WTC11 (cell line): ENCODE data around the gene NLE1. TPM values are rescaled to one million over a fixed set of nuclear protein-coding genes. Genes with fewer than 3 reads are reported as not detected.
A peak's percentile ranks its signal among the peaks of the same experiment; 100 is the strongest.

Experiments
- ESRRA ChIP-seq: sonication (generic); formaldehyde crosslinking; IDR thresholded peaks from 2 replicates; pipeline ENCODE4 v1.8.1; 2022; ENCODE audit warnings: mild to moderate bottlenecking, missing genetic modification reagents, borderline replicate concordance
- GRHL2 ChIP-seq: fragments of 250-450 bp; sonication (Bioruptor Pico); IDR thresholded peaks from 2 replicates; pipeline ENCODE4 v1.8.0; 2022; ENCODE audit warnings: mild to moderate bottlenecking, moderate library complexity; ENCODE audit not compliant: insufficient replicate concordance, severe bottlenecking
- IRF2 ChIP-seq: sonication (generic); formaldehyde crosslinking; IDR thresholded peaks from 2 replicates; pipeline ENCODE4 v1.8.0; 2022; ENCODE audit warnings: low read depth, missing genetic modification reagents, borderline replicate concordance
- JUN ChIP-seq: sonication (generic); formaldehyde crosslinking; IDR thresholded peaks from 2 replicates; pipeline ENCODE4 v1.8.0; 2023; ENCODE audit warnings: mild to moderate bottlenecking, missing genetic modification reagents
- RORB ChIP-seq: fragments of 250-450 bp; sonication (Bioruptor Pico); IDR thresholded peaks from 2 replicates; pipeline ENCODE4 v1.9.0; 2021; ENCODE audit warnings: mild to moderate bottlenecking
- SMAD4 ChIP-seq: sonication (generic); formaldehyde crosslinking; IDR thresholded peaks from 2 replicates; pipeline ENCODE4 v1.8.0; 2022; ENCODE audit warnings: mild to moderate bottlenecking, missing genetic modification reagents
- TEAD1 ChIP-seq: sonication (generic); formaldehyde crosslinking; IDR thresholded peaks from 2 replicates; pipeline ENCODE4 v1.8.0; 2022; ENCODE audit warnings: mild to moderate bottlenecking, missing genetic modification reagents
- ZNF671 ChIP-seq: fragments of 250-450 bp; sonication (Bioruptor Pico); IDR thresholded peaks from 2 replicates; pipeline ENCODE4 v1.8.0; 2021; ENCODE audit warnings: mild to moderate bottlenecking
- total RNA-seq: library from RNA; stranded (reverse); gene quantifications from 3 replicates; pipeline ENCODE4 v1.2.3, GENCODE V29; 2021
- TF ChIP-seq, protein P1 (sequence below): sonication (generic); formaldehyde crosslinking; IDR thresholded peaks from 2 replicates; pipeline ENCODE4 v1.8.0; 2023; ENCODE audit warnings: mild to moderate bottlenecking, missing genetic modification reagents
- TF ChIP-seq, protein P2 (sequence below): sonication (generic); formaldehyde crosslinking; IDR thresholded peaks from 2 replicates; pipeline ENCODE4 v1.8.1; 2023; ENCODE audit warnings: mild to moderate bottlenecking, missing genetic modification reagents
- TF ChIP-seq, protein P3 (sequence below): fragments of 250-450 bp; sonication (Bioruptor Pico); IDR thresholded peaks from 2 replicates; pipeline ENCODE4 v1.9.0; 2021; ENCODE audit warnings: mild to moderate bottlenecking
- TF ChIP-seq, protein P4 (sequence below): sonication (generic); formaldehyde crosslinking; IDR thresholded peaks from 2 replicates; pipeline ENCODE4 v1.8.1; 2022; ENCODE audit warnings: low read depth, missing genetic modification reagents, borderline replicate concordance
- TF ChIP-seq, protein P5 (sequence below): sonication (generic); formaldehyde crosslinking; IDR thresholded peaks from 2 replicates; pipeline ENCODE4 v1.8.0; 2022; ENCODE audit warnings: mild to moderate bottlenecking, missing genetic modification reagents
- TF ChIP-seq, protein P6 (sequence below): sonication (generic); formaldehyde crosslinking; IDR thresholded peaks from 2 replicates; pipeline ENCODE4 v1.8.1; 2023; ENCODE audit warnings: mild to moderate bottlenecking, missing genetic modification reagents, borderline replicate concordance
- TF ChIP-seq, protein P7 (sequence below): sonication (generic); formaldehyde crosslinking; IDR thresholded peaks from 2 replicates; pipeline ENCODE4 v1.8.0; 2022; ENCODE audit warnings: missing genetic modification reagents
- TF ChIP-seq, protein P8 (sequence below): fragments of 250-450 bp; sonication (Bioruptor Pico); IDR thresholded peaks from 2 replicates; pipeline ENCODE4 v2.1.2; 2022; ENCODE audit warnings: mild to moderate bottlenecking, moderate library complexity
- TF ChIP-seq, protein P9 (sequence below): fragments of 250-450 bp; sonication (Bioruptor Pico); IDR thresholded peaks from 2 replicates; pipeline ENCODE4 v1.9.0; 2021; ENCODE audit warnings: moderate library complexity, mild to moderate bottlenecking, inconsistent platforms, borderline replicate concordance

NLE1 gene
- total RNA-seq, 1 experiment from 2014 or later: 52.2 TPM

DNA sequence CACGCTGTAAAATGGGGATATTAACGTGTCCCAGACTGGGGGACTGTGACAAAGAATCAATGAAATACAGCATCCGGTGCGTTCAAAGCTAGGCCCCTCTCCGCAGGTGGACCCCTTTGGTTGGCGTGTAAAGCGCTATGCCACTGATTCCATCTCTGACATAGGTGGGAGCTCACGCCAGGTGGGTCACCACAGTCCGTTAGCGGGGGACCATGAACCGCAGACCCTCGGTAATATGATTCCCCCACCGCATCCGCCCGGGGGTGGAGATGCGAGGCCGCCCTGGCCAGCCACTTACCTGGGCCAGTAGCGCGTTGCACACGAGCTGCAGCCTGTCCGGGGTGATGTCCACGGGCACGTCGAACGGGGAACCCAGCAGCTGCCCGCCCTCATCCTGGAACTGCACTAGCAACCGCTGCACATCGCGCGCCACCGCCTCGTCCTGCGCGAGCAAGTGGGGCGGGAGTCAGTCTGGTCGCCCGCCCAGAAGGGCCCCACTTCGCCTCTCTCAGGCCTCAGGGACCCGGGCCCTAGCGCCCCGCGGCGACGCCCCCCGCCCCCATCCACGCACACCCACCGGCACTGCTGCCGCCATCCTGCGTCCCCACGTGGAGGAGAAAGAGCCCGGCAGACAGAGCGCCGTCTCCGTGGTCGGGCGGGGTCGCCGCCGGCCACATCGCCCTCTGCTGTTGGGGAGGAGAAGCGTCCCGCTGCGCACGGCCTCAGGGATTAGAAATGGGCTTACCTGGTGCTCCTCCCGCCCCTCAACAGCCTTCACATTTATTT, at the start of gene NLE1 (continued):
- TF ChIP-seq, protein P1, sequence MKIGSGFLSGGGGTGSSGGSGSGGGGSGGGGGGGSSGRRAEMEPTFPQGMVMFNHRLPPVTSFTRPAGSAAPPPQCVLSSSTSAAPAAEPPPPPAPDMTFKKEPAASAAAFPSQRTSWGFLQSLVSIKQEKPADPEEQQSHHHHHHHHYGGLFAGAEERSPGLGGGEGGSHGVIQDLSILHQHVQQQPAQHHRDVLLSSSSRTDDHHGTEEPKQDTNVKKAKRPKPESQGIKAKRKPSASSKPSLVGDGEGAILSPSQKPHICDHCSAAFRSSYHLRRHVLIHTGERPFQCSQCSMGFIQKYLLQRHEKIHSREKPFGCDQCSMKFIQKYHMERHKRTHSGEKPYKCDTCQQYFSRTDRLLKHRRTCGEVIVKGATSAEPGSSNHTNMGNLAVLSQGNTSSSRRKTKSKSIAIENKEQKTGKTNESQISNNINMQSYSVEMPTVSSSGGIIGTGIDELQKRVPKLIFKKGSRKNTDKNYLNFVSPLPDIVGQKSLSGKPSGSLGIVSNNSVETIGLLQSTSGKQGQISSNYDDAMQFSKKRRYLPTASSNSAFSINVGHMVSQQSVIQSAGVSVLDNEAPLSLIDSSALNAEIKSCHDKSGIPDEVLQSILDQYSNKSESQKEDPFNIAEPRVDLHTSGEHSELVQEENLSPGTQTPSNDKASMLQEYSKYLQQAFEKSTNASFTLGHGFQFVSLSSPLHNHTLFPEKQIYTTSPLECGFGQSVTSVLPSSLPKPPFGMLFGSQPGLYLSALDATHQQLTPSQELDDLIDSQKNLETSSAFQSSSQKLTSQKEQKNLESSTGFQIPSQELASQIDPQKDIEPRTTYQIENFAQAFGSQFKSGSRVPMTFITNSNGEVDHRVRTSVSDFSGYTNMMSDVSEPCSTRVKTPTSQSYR (CRISPR knock-in tag): peak; percentile 80; the same call in 1 of the 2 replicates
- TF ChIP-seq, protein P2, sequence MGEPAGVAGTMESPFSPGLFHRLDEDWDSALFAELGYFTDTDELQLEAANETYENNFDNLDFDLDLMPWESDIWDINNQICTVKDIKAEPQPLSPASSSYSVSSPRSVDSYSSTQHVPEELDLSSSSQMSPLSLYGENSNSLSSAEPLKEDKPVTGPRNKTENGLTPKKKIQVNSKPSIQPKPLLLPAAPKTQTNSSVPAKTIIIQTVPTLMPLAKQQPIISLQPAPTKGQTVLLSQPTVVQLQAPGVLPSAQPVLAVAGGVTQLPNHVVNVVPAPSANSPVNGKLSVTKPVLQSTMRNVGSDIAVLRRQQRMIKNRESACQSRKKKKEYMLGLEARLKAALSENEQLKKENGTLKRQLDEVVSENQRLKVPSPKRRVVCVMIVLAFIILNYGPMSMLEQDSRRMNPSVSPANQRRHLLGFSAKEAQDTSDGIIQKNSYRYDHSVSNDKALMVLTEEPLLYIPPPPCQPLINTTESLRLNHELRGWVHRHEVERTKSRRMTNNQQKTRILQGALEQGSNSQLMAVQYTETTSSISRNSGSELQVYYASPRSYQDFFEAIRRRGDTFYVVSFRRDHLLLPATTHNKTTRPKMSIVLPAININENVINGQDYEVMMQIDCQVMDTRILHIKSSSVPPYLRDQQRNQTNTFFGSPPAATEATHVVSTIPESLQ (CRISPR knock-in tag): no peak
- TF ChIP-seq TEAD1 (CRISPR knock-in tag): peak; percentile 76; the same call in 1 of the 2 replicates
- no peak for TF ChIP-seq RORB (CRISPR knock-in tag)
- TF ChIP-seq, protein P3, sequence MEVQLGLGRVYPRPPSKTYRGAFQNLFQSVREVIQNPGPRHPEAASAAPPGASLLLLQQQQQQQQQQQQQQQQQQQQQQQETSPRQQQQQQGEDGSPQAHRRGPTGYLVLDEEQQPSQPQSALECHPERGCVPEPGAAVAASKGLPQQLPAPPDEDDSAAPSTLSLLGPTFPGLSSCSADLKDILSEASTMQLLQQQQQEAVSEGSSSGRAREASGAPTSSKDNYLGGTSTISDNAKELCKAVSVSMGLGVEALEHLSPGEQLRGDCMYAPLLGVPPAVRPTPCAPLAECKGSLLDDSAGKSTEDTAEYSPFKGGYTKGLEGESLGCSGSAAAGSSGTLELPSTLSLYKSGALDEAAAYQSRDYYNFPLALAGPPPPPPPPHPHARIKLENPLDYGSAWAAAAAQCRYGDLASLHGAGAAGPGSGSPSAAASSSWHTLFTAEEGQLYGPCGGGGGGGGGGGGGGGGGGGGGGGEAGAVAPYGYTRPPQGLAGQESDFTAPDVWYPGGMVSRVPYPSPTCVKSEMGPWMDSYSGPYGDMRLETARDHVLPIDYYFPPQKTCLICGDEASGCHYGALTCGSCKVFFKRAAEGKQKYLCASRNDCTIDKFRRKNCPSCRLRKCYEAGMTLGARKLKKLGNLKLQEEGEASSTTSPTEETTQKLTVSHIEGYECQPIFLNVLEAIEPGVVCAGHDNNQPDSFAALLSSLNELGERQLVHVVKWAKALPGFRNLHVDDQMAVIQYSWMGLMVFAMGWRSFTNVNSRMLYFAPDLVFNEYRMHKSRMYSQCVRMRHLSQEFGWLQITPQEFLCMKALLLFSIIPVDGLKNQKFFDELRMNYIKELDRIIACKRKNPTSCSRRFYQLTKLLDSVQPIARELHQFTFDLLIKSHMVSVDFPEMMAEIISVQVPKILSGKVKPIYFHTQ (CRISPR knock-in tag): no peak
- no peak for TF ChIP-seq IRF2 (CRISPR knock-in tag)
- TF ChIP-seq, protein P4, sequence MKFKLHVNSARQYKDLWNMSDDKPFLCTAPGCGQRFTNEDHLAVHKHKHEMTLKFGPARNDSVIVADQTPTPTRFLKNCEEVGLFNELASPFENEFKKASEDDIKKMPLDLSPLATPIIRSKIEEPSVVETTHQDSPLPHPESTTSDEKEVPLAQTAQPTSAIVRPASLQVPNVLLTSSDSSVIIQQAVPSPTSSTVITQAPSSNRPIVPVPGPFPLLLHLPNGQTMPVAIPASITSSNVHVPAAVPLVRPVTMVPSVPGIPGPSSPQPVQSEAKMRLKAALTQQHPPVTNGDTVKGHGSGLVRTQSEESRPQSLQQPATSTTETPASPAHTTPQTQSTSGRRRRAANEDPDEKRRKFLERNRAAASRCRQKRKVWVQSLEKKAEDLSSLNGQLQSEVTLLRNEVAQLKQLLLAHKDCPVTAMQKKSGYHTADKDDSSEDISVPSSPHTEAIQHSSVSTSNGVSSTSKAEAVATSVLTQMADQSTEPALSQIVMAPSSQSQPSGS (CRISPR knock-in tag): no peak
- TF ChIP-seq SMAD4 (CRISPR knock-in tag): no peak
- peak; percentile 68 for TF ChIP-seq JUN (CRISPR knock-in tag)
- no peak; the same call in 1 of the 2 replicates for TF ChIP-seq ESRRA (CRISPR knock-in tag)
- TF ChIP-seq GRHL2: no peak
- TF ChIP-seq, protein P5, sequence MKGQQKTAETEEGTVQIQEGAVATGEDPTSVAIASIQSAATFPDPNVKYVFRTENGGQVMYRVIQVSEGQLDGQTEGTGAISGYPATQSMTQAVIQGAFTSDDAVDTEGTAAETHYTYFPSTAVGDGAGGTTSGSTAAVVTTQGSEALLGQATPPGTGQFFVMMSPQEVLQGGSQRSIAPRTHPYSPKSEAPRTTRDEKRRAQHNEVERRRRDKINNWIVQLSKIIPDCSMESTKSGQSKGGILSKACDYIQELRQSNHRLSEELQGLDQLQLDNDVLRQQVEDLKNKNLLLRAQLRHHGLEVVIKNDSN (CRISPR knock-in tag): peak; percentile 86
- TF ChIP-seq, protein P6, sequence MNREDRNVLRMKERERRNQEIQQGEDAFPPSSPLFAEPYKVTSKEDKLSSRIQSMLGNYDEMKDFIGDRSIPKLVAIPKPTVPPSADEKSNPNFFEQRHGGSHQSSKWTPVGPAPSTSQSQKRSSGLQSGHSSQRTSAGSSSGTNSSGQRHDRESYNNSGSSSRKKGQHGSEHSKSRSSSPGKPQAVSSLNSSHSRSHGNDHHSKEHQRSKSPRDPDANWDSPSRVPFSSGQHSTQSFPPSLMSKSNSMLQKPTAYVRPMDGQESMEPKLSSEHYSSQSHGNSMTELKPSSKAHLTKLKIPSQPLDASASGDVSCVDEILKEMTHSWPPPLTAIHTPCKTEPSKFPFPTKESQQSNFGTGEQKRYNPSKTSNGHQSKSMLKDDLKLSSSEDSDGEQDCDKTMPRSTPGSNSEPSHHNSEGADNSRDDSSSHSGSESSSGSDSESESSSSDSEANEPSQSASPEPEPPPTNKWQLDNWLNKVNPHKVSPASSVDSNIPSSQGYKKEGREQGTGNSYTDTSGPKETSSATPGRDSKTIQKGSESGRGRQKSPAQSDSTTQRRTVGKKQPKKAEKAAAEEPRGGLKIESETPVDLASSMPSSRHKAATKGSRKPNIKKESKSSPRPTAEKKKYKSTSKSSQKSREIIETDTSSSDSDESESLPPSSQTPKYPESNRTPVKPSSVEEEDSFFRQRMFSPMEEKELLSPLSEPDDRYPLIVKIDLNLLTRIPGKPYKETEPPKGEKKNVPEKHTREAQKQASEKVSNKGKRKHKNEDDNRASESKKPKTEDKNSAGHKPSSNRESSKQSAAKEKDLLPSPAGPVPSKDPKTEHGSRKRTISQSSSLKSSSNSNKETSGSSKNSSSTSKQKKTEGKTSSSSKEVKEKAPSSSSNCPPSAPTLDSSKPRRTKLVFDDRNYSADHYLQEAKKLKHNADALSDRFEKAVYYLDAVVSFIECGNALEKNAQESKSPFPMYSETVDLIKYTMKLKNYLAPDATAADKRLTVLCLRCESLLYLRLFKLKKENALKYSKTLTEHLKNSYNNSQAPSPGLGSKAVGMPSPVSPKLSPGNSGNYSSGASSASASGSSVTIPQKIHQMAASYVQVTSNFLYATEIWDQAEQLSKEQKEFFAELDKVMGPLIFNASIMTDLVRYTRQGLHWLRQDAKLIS (CRISPR knock-in tag): peak; percentile 90; the same call in 1 of the 2 replicates
- TF ChIP-seq ZNF671: no peak
- TF ChIP-seq, protein P7, sequence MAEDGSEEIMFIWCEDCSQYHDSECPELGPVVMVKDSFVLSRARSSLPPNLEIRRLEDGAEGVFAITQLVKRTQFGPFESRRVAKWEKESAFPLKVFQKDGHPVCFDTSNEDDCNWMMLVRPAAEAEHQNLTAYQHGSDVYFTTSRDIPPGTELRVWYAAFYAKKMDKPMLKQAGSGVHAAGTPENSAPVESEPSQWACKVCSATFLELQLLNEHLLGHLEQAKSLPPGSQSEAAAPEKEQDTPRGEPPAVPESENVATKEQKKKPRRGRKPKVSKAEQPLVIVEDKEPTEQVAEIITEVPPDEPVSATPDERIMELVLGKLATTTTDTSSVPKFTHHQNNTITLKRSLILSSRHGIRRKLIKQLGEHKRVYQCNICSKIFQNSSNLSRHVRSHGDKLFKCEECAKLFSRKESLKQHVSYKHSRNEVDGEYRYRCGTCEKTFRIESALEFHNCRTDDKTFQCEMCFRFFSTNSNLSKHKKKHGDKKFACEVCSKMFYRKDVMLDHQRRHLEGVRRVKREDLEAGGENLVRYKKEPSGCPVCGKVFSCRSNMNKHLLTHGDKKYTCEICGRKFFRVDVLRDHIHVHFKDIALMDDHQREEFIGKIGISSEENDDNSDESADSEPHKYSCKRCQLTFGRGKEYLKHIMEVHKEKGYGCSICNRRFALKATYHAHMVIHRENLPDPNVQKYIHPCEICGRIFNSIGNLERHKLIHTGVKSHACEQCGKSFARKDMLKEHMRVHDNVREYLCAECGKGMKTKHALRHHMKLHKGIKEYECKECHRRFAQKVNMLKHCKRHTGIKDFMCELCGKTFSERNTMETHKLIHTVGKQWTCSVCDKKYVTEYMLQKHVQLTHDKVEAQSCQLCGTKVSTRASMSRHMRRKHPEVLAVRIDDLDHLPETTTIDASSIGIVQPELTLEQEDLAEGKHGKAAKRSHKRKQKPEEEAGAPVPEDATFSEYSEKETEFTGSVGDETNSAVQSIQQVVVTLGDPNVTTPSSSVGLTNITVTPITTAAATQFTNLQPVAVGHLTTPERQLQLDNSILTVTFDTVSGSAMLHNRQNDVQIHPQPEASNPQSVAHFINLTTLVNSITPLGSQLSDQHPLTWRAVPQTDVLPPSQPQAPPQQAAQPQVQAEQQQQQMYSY (CRISPR knock-in tag): no peak
- TF ChIP-seq, protein P8, sequence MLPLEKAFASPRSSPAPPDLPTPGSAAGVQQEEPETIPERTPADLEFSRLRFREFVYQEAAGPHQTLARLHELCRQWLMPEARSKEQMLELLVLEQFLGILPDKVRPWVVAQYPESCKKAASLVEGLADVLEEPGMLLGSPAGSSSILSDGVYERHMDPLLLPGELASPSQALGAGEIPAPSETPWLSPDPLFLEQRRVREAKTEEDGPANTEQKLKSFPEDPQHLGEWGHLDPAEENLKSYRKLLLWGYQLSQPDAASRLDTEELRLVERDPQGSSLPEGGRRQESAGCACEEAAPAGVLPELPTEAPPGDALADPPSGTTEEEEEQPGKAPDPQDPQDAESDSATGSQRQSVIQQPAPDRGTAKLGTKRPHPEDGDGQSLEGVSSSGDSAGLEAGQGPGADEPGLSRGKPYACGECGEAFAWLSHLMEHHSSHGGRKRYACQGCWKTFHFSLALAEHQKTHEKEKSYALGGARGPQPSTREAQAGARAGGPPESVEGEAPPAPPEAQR (CRISPR knock-in tag): no peak
- TF ChIP-seq, protein P9, sequence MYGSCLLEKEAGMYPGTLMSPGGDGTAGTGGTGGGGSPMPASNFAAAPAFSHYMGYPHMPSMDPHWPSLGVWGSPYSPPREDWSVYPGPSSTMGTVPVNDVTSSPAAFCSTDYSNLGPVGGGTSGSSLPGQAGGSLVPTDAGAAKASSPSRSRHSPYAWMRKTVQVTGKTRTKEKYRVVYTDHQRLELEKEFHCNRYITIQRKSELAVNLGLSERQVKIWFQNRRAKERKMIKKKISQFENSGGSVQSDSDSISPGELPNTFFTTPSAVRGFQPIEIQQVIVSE (CRISPR knock-in tag): no peak
